HepG2 (cell line): ENCODE measurements around the gene RAB17. TPM values are rescaled to one million over a fixed set of nuclear protein-coding genes. Genes with fewer than 3 reads are reported as not detected.
A peak's percentile ranks its signal among the peaks of the same experiment; 100 is the strongest.

Experiments
- FOXM1 ChIP-seq: sonication (generic); formaldehyde crosslinking; IDR thresholded peaks from 2 replicates; pipeline ENCODE4 v1.5.0; 2020; ENCODE audit warnings: missing genetic modification reagents
- HOXA7 ChIP-seq: sonication (generic); formaldehyde crosslinking; IDR thresholded peaks from 2 replicates; pipeline ENCODE4 v1.8.1; 2022; ENCODE audit warnings: mild to moderate bottlenecking, missing genetic modification reagents, moderate library complexity
- MAFK ChIP-seq, 2 experiments: IDR thresholded peaks in 1 of 2; conservative IDR thresholded peaks in 1 of 2; 2 replicates each; pipeline ENCODE4 v1.6.1; 2011; ENCODE audit warnings: improper control_type of control experiment in 2 of 2, low read length in 2 of 2
- NFRKB ChIP-seq: fragments of 450-650 bp; IDR thresholded peaks from 2 replicates; pipeline ENCODE4 v1.6.1; 2017
- NFYC ChIP-seq: IDR thresholded peaks from 2 replicates; pipeline ENCODE4 v1.6.1; 2016; ENCODE audit warnings: missing genetic modification reagents, missing compliant biosample characterization
- RBM22 ChIP-seq: fragments of 200-400 bp; formaldehyde crosslinking; optimal IDR thresholded peaks from 2 replicates; pipeline ENCODE3; 2017; ENCODE audit warnings: mild to moderate bottlenecking, low read length, moderate library complexity
- RFXANK ChIP-seq: IDR thresholded peaks from 2 replicates; pipeline ENCODE4 v1.6.1; 2016
- SOX6 ChIP-seq, 2 experiments: fragments of 450-650 bp in 1 of 2; sonication (generic) in 1 of 2; formaldehyde crosslinking in 1 of 2; IDR thresholded peaks; 2 replicates each; pipeline versions ENCODE4 v1.4.0 to v1.6.1; 2017 to 2020; ENCODE audit warnings: antibody characterized with exemption in 1 of 2, mild to moderate bottlenecking in 1 of 2, missing genetic modification reagents in 1 of 2
- ZNF460 ChIP-seq: sonication (generic); formaldehyde crosslinking; IDR thresholded peaks from 2 replicates; pipeline ENCODE4 v1.5.1; 2020; ENCODE audit warnings: missing genetic modification reagents, mild to moderate bottlenecking, borderline replicate concordance
- ZNF570 ChIP-seq: sonication (generic); formaldehyde crosslinking; IDR thresholded peaks from 2 replicates; pipeline ENCODE4 v1.4.0; 2020; ENCODE audit warnings: mild to moderate bottlenecking, missing genetic modification reagents, borderline replicate concordance
- ZNF766 ChIP-seq: sonication (generic); formaldehyde crosslinking; IDR thresholded peaks from 2 replicates; pipeline ENCODE4 v1.5.0; 2020; ENCODE audit warnings: missing genetic modification reagents, borderline replicate concordance
- ZSCAN25 ChIP-seq: sonication (generic); formaldehyde crosslinking; IDR thresholded peaks from 2 replicates; pipeline ENCODE4 v1.8.0; 2022; ENCODE audit warnings: mild to moderate bottlenecking, missing genetic modification reagents
- polyA plus RNA-seq, 8 experiments: library from polyadenylated mRNA; depleted of rRNA in 3 of 8; stranded (reverse) in 7 of 8; unstranded in 1 of 8; fragments of >200 nt; fragmentation: Illumina TruSeq in 4 of 8; extraction: Trizol in 4 of 8; gene quantifications; 2 replicates each; pipeline versions ENCODE4 v1.2.1 to v1.2.3, GENCODE V29; 2011 to 2016; ENCODE audit warnings: low read depth in 4 of 8, missing spikeins in 1 of 8, mixed read lengths in 1 of 8; ENCODE audit not compliant: insufficient read depth in 1 of 8
- total RNA-seq, 5 experiments: library from RNA; depleted of rRNA; stranded (reverse); fragments of >200 nt; fragmentation: Illumina TruSeq; extraction: Trizol; gene quantifications; 2 replicates each; pipeline ENCODE4 v1.2.3, GENCODE V29; 2016; ENCODE audit warnings: low read depth in 1 of 5
- TF ChIP-seq, protein P1 (sequence below): sonication (generic); formaldehyde crosslinking; IDR thresholded peaks from 2 replicates; pipeline ENCODE4 v1.5.1; 2020; ENCODE audit warnings: missing genetic modification reagents, mild to moderate bottlenecking, borderline replicate concordance
- TF ChIP-seq, protein P2 (sequence below): sonication (generic); formaldehyde crosslinking; IDR thresholded peaks from 2 replicates; pipeline ENCODE4 v1.4.0; 2020; ENCODE audit warnings: missing genetic modification reagents, mild to moderate bottlenecking, borderline replicate concordance
- TF ChIP-seq, protein P3 (sequence below): IDR thresholded peaks from 2 replicates; pipeline ENCODE4 v1.6.1; 2016; ENCODE audit warnings: missing genetic modification reagents, missing compliant biosample characterization
- TF ChIP-seq, protein P4 (sequence below): fragments of 450-650 bp; IDR thresholded peaks from 2 replicates; pipeline ENCODE4 v1.6.1; 2017
- TF ChIP-seq, protein P5 (sequence below): sonication (generic); formaldehyde crosslinking; IDR thresholded peaks from 2 replicates; pipeline ENCODE4 v1.5.0; 2020; ENCODE audit warnings: missing genetic modification reagents

The RAB17 gene
- total and polyA plus RNA-seq, 2 of the 13 experiments (the other 11 are each of a cell fraction or from before 2014, with no cell fraction given) = 68.0 to 124 TPM

DNA sequence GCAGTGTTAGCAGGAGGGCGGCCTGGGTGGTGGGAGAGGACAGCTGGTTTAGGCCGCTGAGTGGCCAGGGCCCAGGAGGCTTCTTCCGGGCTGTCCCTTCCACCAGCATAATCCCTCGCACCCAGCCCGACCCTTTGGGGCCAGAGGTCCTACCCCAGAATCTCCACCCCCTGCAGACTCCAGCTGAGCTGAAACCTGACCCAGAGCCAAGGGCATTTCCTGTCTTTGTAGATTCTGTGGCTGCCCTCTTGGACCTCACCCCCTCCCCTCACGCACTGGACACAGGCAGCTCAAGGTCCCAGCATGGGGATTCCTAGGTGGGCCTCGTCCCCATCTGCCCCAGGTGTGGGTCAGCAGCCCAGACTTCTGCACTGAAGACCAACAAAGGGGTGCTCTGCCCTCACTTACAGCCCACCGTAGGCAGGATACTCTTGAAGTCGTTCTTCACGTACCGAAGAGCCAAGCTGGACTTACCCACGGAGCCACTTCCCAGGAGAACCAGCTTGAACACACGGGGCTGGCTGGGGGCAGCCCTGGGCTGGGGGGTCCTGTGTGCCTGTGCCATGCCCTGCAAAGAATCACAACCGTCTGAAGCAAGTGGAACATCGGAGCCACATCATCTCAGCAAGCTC is 4.8 kb downstream of the RAB17 start (continued):
- TF ChIP-seq, protein P1, sequence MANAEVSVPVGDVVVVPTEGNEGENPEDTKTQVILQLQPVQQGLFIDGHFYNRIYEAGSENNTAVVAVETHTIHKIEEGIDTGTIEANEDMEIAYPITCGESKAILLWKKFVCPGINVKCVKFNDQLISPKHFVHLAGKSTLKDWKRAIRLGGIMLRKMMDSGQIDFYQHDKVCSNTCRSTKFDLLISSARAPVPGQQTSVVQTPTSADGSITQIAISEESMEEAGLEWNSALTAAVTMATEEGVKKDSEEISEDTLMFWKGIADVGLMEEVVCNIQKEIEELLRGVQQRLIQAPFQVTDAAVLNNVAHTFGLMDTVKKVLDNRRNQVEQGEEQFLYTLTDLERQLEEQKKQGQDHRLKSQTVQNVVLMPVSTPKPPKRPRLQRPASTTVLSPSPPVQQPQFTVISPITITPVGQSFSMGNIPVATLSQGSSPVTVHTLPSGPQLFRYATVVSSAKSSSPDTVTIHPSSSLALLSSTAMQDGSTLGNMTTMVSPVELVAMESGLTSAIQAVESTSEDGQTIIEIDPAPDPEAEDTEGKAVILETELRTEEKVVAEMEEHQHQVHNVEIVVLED (CRISPR knock-in tag) = peak; percentile 73; the same call in 1 of the 2 replicates
- TF ChIP-seq HOXA7 = no peak
- no peak for TF ChIP-seq ZNF460 (CRISPR knock-in tag)
- TF ChIP-seq ZNF570 (CRISPR knock-in tag) = no peak
- TF ChIP-seq, protein P2, sequence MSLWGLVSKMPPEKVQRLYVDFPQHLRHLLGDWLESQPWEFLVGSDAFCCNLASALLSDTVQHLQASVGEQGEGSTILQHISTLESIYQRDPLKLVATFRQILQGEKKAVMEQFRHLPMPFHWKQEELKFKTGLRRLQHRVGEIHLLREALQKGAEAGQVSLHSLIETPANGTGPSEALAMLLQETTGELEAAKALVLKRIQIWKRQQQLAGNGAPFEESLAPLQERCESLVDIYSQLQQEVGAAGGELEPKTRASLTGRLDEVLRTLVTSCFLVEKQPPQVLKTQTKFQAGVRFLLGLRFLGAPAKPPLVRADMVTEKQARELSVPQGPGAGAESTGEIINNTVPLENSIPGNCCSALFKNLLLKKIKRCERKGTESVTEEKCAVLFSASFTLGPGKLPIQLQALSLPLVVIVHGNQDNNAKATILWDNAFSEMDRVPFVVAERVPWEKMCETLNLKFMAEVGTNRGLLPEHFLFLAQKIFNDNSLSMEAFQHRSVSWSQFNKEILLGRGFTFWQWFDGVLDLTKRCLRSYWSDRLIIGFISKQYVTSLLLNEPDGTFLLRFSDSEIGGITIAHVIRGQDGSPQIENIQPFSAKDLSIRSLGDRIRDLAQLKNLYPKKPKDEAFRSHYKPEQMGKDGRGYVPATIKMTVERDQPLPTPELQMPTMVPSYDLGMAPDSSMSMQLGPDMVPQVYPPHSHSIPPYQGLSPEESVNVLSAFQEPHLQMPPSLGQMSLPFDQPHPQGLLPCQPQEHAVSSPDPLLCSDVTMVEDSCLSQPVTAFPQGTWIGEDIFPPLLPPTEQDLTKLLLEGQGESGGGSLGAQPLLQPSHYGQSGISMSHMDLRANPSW (CRISPR knock-in tag) = no peak
- TF ChIP-seq, protein P3, sequence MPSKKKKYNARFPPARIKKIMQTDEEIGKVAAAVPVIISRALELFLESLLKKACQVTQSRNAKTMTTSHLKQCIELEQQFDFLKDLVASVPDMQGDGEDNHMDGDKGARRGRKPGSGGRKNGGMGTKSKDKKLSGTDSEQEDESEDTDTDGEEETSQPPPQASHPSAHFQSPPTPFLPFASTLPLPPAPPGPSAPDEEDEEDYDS (CRISPR knock-in tag) = peak; percentile 70; the same call in 1 of the 2 replicates
- no peak for TF ChIP-seq NFRKB
- TF ChIP-seq SOX6 (IDR thresholded peaks at IDR 0.05) = no peak
- TF ChIP-seq SOX6 (CRISPR knock-in tag; IDR thresholded peaks at IDR 0.05) = peak; percentile 94
- no peak for TF ChIP-seq MAFK (conservative IDR thresholded peaks at IDR 0.05 in 1 of 2, IDR thresholded peaks at IDR 0.05 in 1 of 2; ENCODE audit: low read length in 2 of 2)
- TF ChIP-seq, protein P4, sequence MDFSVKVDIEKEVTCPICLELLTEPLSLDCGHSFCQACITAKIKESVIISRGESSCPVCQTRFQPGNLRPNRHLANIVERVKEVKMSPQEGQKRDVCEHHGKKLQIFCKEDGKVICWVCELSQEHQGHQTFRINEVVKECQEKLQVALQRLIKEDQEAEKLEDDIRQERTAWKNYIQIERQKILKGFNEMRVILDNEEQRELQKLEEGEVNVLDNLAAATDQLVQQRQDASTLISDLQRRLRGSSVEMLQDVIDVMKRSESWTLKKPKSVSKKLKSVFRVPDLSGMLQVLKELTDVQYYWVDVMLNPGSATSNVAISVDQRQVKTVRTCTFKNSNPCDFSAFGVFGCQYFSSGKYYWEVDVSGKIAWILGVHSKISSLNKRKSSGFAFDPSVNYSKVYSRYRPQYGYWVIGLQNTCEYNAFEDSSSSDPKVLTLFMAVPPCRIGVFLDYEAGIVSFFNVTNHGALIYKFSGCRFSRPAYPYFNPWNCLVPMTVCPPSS = no peak
- peak; percentile 83; the same call in 1 of the 2 replicates for TF ChIP-seq ZSCAN25 (CRISPR knock-in tag)
- TF ChIP-seq RBM22 = no peak
- no peak for TF ChIP-seq FOXM1
- TF ChIP-seq, protein P5, sequence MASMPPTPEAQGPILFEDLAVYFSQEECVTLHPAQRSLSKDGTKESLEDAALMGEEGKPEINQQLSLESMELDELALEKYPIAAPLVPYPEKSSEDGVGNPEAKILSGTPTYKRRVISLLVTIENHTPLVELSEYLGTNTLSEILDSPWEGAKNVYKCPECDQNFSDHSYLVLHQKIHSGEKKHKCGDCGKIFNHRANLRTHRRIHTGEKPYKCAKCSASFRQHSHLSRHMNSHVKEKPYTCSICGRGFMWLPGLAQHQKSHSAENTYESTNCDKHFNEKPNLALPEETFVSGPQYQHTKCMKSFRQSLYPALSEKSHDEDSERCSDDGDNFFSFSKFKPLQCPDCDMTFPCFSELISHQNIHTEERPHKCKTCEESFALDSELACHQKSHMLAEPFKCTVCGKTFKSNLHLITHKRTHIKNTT = no peak
- peak; percentile 23; the same call in 1 of the 2 replicates for TF ChIP-seq NFYC
- TF ChIP-seq ZNF766 (CRISPR knock-in tag) = peak; percentile 86; the same call in 1 of the 2 replicates
- TF ChIP-seq RFXANK (CRISPR knock-in tag) = no peak
